Muscle layer of colon (tissue), 2 donors: ENCODE measurements around the gene RAP1A.
A peak's percentile ranks its signal among the peaks of the same experiment; 100 is the strongest.

Experiments used
- H3K27ac ChIP-seq: one replicate; pipeline ENCODE4 v1.7.0; 2013; ENCODE audit warnings: low read depth, mild to moderate bottlenecking, low read length, moderate library complexity
- H3K27me3 ChIP-seq, 2 donors: one replicate each; pipeline ENCODE4 v1.7.0; 2013; ENCODE audit warnings: low read length in 2 of 2, mild to moderate bottlenecking in 2 of 2; ENCODE audit not compliant: insufficient read depth in 2 of 2, control insufficient read depth in 1 of 2
- H3K36me3 ChIP-seq: one replicate; pipeline ENCODE4 v1.7.0; 2013; ENCODE audit warnings: mild to moderate bottlenecking, low read length; ENCODE audit not compliant: insufficient read depth
- H3K4me1 ChIP-seq: one replicate; pipeline ENCODE4 v1.7.0; 2013; ENCODE audit warnings: mild to moderate bottlenecking, low read length; ENCODE audit not compliant: insufficient read depth
- H3K4me3 ChIP-seq, 2 donors: one replicate each; pipeline ENCODE4 v1.7.0; 2013; ENCODE audit warnings: low read length in 2 of 2, low read depth in 1 of 2, mild to moderate bottlenecking in 1 of 2, moderate library complexity in 1 of 2
- H3K9ac ChIP-seq: one replicate; pipeline ENCODE4 v1.7.0; 2013; ENCODE audit warnings: low read length
- H3K9me3 ChIP-seq: one replicate; pipeline ENCODE4 v1.7.0; 2013; ENCODE audit warnings: mild to moderate bottlenecking, low read length
- donor health status: abdominal sarcoma.
- donor health status: Adenocarcinoma of cecum.

Gene RAP1A

GRCh38 chr1:111618081-111618480 is 1.5 kb upstream of the RAP1A start:
- Histone ChIP-seq H3K9ac (no peak overlapping the region), H3K27me3 (no peaks in the 10 kb centered on the region), H3K4me3 (no peak overlapping the region), H3K27ac (no peak overlapping the region), H3K4me1 (peaks cover 23% of the 10 kb centered on the region), H3K9me3 (no peaks in the 10 kb centered on the region), H3K36me3 (no peaks in the 10 kb centered on the region)

DNA sequence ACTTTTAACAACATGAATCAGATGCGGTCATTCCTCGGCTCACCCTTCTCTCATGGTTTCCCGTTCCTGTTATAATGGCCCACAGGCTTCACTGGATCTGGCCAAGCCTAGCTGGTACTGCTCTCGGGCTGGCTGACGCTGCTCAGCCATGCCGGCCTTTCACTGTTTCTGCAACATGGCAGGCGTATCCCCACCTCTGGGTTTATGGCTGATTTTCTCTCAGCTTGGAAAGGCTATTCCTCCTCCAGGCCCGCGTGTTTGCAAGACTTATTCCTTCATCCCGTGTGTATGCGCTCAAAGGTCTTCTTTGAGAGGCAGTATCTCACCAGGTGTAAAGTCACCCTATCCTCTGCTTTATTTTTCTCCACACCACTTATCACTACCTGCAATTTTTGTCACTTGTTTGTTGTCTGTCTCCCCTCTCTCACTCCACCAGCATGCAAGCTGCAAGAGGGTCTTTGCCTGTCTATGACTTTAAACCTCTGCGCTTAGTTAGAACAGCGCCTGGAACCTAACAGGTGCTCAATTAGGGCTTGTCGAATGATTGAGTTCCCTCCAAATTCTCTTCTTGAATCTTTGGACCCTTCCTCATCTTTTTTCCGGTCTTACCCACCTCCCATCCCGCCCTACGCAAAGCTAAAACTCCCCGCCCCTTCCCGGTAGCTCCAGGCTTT is 491 bp upstream of the RAP1A start:
- Histone ChIP-seq H3K27ac (peak overlapping the region; percentile 87), H3K4me3 (peak overlapping the region; percentile 43 to 87), H3K36me3 (no peaks in the 10 kb centered on the region), H3K27me3 (no peaks in the 10 kb centered on the region), H3K9ac (peak overlapping the region; percentile 70), H3K4me1 (peaks cover 25% of the 10 kb centered on the region), H3K9me3 (no peaks in the 10 kb centered on the region)

GRCh38 chr1:111620441-111620971 is 917 bp downstream of the RAP1A start:
- Histone ChIP-seq H3K27ac (peak overlapping the region; percentile 87), H3K4me3 (peak overlapping the region; percentile 76 to 81), H3K36me3 (no peaks in the 10 kb centered on the region), H3K9ac (peak overlapping the region; percentile 94), H3K4me1 (peaks cover 37% of the 10 kb centered on the region), H3K27me3 (no peaks in the 10 kb centered on the region), H3K9me3 (no peaks in the 10 kb centered on the region)

- Histone ChIP-seq H3K4me1 (peaks cover 37% of the 10 kb centered on the region), H3K4me3 (peak overlapping the region; percentile 76 to 81), H3K27ac (peak overlapping the region; percentile 87), H3K9me3 (no peaks in the 10 kb centered on the region), H3K9ac (peak overlapping the region; percentile 94), H3K27me3 (no peaks in the 10 kb centered on the region), H3K36me3 (no peaks in the 10 kb centered on the region)
These were observed 1.5 kb downstream of the RAP1A start for GRCh38 chr1:111621050-111621449.

GRCh38 chr1:111622166-111622565 is 2.6 kb downstream of the RAP1A start:
- Histone ChIP-seq H3K36me3 (no peaks in the 10 kb centered on the region), H3K9me3 (no peaks in the 10 kb centered on the region), H3K27ac (peak overlapping the region; percentile 50), H3K27me3 (no peaks in the 10 kb centered on the region), H3K4me1 (peaks cover 48% of the 10 kb centered on the region), H3K4me3 (peak overlapping the region in 1 of 2 donors; percentile 0), H3K9ac (no peak overlapping the region)

DNA sequence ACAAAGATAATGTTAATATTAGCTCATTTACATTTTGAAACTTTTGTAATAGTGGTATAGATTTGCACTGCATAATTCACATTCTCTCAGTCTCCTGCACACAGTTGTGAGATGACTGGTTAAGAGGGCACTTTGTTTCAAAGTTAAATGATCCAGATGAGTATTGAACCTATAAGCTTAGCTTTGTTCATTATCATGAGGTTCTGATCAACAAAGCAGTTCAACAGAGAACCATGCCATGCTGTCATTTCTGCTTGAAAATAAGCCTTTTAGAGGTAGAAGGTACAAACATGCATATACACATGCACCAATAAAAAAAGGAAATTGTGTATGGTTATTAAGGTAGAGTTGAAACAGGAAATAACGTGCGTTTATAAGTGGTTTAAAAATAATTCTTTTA is 4.8 kb downstream of the RAP1A start:
- H3K9ac ChIP-seq = no peak overlapping the region
- no peaks in the 10 kb centered on the region for H3K36me3 ChIP-seq
- no peaks in the 10 kb centered on the region for H3K27me3 ChIP-seq
- no peaks in the 10 kb centered on the region for H3K9me3 ChIP-seq
- no peak overlapping the region for H3K27ac ChIP-seq
- H3K4me1 ChIP-seq = peaks cover 58% of the 10 kb centered on the region
- no peak overlapping the region for H3K4me3 ChIP-seq

DNA sequence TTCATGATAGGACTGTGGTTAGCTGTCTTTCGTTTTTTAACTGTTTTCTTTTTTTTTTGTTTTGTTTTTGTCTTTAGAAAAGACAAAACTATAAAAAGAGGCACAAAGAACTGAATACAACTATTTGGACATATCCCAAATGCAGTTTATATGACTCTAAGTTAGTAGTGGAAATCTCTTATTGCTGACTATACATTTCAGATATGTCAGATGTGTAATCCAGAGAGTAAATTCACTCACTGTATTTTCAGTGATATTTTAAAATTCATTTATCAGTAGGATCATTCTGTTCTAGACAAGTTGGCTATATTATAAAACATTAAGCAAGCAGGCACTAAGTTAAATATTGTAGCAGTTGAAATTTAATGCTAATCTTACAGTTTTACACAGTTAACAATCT is 5.7 kb downstream of the RAP1A start:
- H3K9me3 ChIP-seq = no peaks in the 10 kb centered on the region
- H3K4me3 ChIP-seq = no peak overlapping the region
- H3K27ac ChIP-seq = no peak overlapping the region
- peaks cover 63% of the 10 kb centered on the region for H3K4me1 ChIP-seq
- no peaks in the 10 kb centered on the region for H3K27me3 ChIP-seq
- H3K36me3 ChIP-seq = no peaks in the 10 kb centered on the region
- no peak overlapping the region for H3K9ac ChIP-seq

DNA sequence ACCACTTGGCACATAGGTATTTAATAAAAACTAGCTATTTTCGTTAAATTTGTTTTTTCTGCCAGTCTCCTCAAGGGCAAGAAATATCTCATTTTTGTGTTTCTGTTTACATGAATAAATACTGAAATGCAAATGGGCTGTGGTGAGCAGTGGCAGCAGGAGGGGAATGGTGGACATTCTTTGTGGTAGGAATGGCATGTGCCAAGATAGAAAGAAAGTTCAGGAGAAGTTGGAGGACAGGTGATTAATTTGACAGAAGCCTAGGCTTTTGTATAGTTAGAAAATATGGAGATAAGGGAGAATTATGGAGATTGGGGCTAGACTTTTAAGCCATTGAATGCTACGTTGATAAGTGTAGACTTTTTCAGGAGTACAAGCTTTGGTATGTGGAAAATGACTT is 8.6 kb downstream of the RAP1A start:
- H3K36me3 ChIP-seq = no peaks in the 10 kb centered on the region
- H3K9me3 ChIP-seq = no peaks in the 10 kb centered on the region
- H3K9ac ChIP-seq = no peak overlapping the region
- H3K27me3 ChIP-seq = no peaks in the 10 kb centered on the region
- peaks cover 55% of the 10 kb centered on the region for H3K4me1 ChIP-seq
- no peak overlapping the region for H3K4me3 ChIP-seq
- no peak overlapping the region for H3K27ac ChIP-seq

DNA sequence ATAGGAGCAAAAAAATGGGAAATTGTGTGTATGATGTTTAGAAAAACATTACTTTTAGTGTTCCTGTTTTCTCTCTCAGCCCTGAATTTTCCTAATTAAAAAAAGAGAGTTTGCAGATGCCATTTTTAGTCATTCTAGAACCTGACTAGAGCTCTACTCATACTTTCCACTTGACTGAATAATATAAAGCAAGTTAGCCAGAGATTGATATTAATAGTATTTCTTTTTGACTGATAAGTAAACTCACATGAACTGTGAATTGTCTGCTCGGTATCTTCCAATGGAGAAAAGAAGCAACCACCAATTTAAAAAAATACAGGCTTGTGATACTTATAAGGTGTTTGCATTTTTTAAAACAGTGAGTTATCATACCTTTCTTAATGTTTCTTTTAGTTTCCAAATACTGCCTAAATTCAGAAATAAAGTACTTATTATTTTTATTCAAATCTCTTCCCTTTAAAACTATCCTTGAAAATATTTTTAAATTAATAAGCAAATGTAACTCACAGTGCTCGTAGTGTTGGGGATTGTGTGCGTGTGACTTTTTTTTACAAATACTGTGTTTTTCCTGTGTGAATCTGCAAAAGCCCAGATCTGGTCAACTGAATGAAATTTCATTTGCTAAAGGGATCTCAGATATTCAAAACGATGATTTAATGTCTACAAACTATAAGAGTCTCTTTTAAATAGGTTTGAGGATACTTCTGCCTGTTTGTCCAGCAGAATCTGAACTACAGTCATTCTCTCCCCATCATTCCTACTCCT is 9.8 kb downstream of the RAP1A start:
- Histone ChIP-seq H3K4me3 (no peak overlapping the region), H3K4me1 (peaks cover 56% of the 10 kb centered on the region), H3K27me3 (no peaks in the 10 kb centered on the region), H3K9ac (no peak overlapping the region), H3K27ac (no peak overlapping the region), H3K9me3 (no peaks in the 10 kb centered on the region), H3K36me3 (no peaks in the 10 kb centered on the region)

DNA sequence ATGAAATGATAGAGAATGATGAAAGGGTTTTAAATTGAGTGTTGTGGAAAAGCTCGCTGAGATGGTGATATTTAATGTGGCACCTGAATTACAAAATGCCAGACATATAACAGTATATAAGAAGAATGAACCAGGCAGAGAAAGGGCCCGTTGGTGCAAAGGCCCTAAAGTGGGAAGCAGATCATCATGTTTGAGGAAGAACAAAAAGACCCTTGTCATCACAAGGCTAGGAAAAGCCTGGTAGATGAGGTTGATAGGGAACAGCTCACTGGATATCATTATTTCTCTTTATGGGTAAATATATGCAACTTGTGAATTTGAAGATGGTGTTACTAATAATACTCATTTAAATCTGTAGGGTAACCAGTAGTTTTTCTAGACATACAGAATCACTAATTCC is 11.0 kb downstream of the RAP1A start:
- peaks cover 52% of the 10 kb centered on the region for H3K4me1 ChIP-seq
- no peaks in the 10 kb centered on the region for H3K27me3 ChIP-seq
- no peaks in the 10 kb centered on the region for H3K9me3 ChIP-seq
- no peaks in the 10 kb centered on the region for H3K36me3 ChIP-seq
- no peak overlapping the region for H3K27ac ChIP-seq
- no peak overlapping the region for H3K9ac ChIP-seq
- no peak overlapping the region for H3K4me3 ChIP-seq

GRCh38 chr1:111631502-111631901 is 11.9 kb downstream of the RAP1A start:
- Histone ChIP-seq H3K36me3 (no peaks in the 10 kb centered on the region), H3K27ac (no peak overlapping the region), H3K9me3 (no peaks in the 10 kb centered on the region), H3K27me3 (no peaks in the 10 kb centered on the region), H3K4me3 (no peak overlapping the region), H3K9ac (no peak overlapping the region), H3K4me1 (peaks cover 54% of the 10 kb centered on the region)
